WI38 (cell line): ENCODE measurements around the gene FHAD1.
"Not testable (repeated sequence)": the region's sequence is repeated elsewhere in the genome, so short reads cannot be mapped to it uniquely, and the experiment has no call there.

ENCODE experiments used
- H3K4me3 ChIP-seq: 2 replicates; pipeline ENCODE4 v1.5.1; 2011; ENCODE audit warnings: low read depth, mild to moderate bottlenecking, control low read depth, low read length
- TF ChIP-seq, protein P1 (sequence below): IDR thresholded peaks from 2 replicates; pipeline ENCODE4 v1.5.1; 2012; ENCODE audit warnings: low read depth, mild to moderate bottlenecking, control low read depth, low read length

The FHAD1 gene

DNA sequence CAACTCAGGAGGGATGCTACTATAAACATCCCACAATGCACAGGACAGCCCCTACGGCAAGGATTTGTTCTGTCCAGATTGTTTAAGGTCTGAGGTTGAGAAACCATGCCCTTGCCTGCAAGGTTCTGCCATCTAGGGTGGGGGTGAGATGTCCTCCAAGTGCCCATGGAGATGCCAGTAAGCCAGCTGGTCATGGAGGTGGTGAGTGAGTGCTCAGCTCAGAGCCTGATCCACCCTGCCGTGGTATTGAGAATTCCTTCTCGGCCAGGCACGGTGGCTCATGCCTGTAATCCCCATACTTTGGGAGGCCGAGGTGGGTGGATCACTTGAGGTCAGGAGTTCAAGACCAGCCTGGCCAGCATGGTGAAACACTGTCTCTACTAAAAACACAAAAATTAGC is 178.0 kb downstream of the FHAD1 start:
- TF ChIP-seq, protein P1, sequence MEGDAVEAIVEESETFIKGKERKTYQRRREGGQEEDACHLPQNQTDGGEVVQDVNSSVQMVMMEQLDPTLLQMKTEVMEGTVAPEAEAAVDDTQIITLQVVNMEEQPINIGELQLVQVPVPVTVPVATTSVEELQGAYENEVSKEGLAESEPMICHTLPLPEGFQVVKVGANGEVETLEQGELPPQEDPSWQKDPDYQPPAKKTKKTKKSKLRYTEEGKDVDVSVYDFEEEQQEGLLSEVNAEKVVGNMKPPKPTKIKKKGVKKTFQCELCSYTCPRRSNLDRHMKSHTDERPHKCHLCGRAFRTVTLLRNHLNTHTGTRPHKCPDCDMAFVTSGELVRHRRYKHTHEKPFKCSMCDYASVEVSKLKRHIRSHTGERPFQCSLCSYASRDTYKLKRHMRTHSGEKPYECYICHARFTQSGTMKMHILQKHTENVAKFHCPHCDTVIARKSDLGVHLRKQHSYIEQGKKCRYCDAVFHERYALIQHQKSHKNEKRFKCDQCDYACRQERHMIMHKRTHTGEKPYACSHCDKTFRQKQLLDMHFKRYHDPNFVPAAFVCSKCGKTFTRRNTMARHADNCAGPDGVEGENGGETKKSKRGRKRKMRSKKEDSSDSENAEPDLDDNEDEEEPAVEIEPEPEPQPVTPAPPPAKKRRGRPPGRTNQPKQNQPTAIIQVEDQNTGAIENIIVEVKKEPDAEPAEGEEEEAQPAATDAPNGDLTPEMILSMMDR = no peak
- H3K4me3 ChIP-seq = no peak overlapping the region

DNA sequence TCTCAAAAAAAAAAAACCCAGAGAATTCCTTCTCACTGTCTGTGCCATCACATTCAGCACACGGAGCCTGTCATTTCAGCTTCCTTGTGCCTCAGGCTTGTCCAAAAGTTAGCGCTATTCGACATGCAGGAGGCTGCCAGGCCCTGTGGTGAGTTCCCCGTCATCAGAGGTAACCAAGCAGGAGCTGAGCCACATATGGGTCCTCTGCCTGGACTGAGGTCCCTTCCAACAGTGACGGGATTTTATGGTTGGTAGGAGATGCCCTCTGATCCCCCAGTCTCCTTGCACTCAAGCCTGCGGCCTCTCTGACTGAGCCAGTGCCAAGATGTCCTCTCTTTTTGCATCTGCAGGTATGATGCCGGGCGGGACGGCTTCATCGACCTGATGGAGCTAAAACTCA is 178.5 kb downstream of the FHAD1 start:
- no peak overlapping the region for H3K4me3 ChIP-seq
- TF ChIP-seq, protein P1 = no peak

DNA sequence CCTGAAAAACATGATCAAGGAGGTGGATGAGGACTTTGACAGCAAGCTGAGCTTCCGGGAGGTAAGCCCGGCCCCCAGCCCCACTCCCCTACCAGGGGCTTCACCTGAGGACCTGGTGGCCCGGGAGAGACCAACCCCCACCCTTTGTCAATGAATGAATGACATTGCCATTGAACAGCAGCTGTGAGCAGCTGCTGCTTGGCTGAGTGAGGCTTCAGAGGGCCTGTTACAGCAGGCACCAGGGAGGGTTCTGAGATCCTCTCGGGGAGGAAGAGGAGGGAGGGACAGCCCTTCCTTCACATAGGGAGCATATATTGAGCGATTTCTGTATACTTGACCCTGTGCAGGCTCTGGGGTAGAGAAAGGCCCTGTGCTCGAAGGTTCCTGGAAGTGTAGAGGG is 178.9 kb downstream of the FHAD1 start:
- H3K4me3 ChIP-seq = no peak overlapping the region
- TF ChIP-seq, protein P1 = no peak

DNA sequence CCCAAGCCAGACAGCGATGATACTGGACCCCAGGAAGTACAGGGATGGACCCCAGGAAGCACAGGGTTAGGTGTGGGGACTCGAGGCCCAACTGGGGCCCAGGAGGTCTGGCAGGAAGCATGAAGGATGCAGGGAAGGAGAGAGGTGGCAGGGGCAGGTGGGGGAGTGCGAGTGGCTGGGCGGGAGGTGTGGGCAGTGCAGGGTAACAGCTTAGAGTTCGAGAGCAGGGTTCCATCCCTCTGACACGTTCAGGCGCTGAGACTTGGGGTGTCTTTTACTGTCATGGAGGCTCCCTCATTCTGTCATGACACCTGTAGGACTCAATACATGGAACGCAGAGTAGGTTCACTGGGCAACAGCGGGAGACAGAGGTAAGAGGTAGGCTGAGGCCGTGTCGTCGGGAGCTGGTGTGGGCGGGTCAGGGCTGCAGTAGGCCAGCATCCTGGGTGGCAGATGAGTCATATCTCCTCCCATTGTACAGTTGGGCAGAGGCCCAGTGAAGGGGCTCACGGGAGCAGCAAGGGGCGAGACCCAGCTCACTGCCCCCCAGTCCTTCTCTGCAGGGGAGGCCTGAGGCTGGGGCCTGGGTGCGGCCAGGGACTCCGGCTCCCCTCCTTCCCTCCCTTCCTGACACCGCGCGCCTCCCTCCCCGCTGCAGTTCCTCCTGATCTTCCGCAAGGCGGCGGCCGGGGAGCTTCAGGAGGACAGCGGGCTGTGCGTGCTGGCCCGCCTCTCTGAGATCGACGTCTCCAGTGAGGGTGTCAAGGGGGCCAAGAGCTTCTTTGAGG is 179.7 kb downstream of the FHAD1 start:
- no peak overlapping the region for H3K4me3 ChIP-seq
- TF ChIP-seq, protein P1 = peak; percentile 18; the same call in 1 of the 2 replicates

DNA sequence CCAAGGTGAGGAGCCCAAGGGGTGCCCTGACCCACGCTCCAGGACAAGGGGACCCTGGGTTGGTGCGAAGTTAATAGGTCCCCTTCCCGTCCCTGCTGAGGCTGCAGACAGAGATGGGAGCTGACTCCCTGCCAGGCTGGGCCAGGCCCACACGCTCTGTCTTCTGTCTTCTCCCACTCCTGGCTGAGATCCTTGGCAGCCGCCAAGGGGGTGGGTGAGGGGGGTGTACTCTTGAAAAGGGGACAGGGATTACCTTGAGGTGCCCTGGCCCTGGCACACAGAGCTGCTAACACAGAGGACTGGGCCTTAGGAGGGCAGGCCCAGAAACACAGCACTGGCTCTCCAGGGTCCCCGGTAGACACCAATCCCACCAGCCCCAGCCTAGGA is 180.2 kb downstream of the FHAD1 start:
- no peak overlapping the region for H3K4me3 ChIP-seq

DNA sequence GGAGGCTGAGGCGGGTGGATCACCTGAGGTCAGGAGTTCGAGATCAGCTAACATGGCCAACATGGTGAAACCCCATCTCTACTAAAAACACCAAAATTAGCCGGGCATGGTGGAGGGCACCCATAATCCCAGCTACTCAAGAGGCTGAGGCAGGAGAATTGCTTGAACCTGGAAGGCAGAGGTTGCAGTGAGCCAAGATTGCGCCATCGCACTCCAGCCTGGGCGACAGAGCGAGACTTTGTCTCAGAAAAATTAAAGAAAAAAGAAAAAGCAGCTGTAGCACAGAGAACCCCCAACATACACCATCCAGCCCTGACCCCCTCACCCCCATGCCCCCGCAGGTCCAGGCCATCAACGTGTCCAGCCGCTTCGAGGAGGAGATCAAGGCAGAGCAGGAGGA is 181.2 kb downstream of the FHAD1 start:
- H3K4me3 ChIP-seq = not testable (repeated sequence)

More for the DNA sequence above, 180.2 kb downstream of the FHAD1 start:
- TF ChIP-seq, protein P1 = 0 out of 2 replicates have a peak, but pooled peaks have one; percentile 0

DNA sequence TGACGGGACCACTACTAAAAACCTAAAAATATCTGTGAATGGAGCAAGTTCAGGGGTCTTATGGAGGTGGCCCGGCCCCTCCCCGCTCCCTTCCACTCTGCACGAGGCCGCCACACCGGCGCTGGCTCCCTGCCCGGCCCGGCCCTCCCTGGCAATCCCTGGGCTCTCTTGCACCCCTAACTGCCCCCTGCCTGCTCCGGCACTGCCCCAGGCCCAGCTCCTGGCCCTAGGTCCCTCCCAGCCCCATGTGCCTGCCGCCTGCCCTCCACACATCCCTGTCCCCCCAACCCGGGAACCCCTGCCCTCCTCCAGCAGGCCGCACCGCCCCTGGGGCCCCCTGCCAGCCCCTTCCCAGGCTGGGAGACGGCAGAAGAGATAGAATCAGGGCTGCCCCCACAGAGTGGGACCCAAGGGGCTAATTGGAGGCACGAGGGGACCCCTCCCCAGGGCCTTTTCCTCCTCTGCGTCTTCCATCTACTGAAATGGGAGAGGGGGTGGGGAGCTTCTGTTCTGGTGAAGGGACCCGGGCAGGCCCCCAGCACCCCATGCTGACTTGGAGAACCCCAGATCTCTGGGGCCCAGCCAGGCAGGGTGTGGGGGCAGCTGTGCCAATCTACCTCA is 181.9 kb downstream of the FHAD1 start:
- no peak overlapping the region for H3K4me3 ChIP-seq
- TF ChIP-seq, protein P1 = no peak

DNA sequence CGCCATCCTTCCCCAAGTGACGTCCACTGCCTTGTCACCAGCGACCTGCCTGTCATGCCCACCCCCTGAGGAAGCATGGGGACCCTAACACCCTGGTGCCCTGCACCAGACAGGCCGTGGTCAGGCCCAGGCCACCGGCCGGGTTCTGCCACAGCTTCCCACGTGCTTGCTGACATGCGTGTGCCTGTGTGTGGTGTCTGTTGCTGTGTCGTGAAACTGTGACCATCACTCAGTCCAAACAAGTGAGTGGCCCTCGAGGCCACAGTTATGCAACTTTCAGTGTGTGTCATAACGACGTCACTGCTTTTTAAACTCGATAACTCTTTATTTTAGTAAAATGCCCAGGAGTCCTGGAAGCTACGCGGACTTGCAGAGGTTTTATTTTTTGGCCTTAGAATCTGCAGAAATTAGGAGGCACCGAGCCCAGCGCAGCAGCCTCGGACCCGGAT is 182.7 kb downstream of the FHAD1 start:
- no peak overlapping the region for H3K4me3 ChIP-seq
- TF ChIP-seq, protein P1 = no peak
